GM19240 (cell line): Measurements from ENCODE around the gene AP4B1.

Experiments used
- DNase-seq: peaks from one replicate; pipeline ENCODE4 v3.0.0; 2011; ENCODE audit warnings: low spot score; ENCODE audit not compliant: insufficient read length

Gene AP4B1

DNA sequence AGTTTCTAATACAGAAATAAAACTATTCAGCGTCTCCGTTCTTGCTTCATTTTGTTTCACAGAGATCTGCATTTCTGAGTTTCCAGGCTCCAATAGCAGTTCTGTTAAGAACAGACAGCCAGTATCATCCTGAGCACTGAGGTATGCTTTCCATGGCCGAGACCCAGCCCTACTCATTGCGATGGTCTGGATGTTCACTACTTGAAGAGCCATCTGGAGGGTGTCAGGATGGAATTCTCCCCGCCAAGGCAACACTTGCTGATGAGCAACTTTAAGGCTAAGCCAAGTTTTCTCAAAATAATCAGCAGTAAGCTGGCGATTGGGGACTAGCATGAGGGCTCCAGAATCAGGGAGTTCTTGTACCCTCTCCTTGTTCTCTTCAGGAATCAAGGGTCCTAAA is 9.5 kb downstream of the AP4B1 start:
- no peak for DNase-seq

DNA sequence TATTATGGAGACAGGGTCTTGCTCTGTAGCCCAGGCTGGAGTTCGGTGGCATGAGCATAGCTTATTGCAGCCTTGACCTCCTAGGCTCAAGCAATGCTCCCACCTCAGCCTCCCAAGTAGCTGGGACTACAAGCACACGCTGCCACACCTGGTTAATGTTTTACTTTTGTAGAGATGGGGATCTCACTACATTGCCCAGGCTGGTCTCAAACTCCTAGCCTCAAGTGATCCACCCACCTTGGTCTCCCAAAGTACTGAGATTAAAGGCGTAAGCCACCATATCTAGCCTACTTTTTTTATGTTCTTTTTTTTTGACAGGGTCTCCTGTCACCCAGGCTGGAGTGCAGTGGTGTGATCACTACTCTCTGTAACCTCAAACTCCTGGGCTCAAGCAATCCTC is 11.3 kb downstream of the AP4B1 start:
- no peak for DNase-seq

- DNase-seq = no peak
Measured at GRCh38 chr1:113891631-113892220, 12.9 kb downstream of the AP4B1 start.

DNA sequence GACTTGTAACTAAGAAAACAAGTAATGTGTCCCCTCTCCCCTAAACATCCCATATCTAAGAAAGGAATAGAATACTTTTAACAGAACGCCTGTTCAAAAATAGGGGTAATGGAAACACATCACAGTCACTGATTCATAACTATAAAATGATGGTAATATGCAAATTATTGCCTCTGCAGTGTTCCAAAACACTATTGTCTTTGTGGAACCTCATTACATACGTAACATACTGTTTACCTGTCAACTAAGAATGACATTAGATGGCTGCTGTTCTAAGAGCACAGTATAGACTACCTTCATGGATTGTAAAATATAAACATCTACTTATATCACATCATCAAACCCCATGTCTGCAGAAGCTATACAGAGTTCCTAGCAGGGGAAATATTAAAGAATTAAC is 13.8 kb downstream of the AP4B1 start:
- no peak for DNase-seq

DNA sequence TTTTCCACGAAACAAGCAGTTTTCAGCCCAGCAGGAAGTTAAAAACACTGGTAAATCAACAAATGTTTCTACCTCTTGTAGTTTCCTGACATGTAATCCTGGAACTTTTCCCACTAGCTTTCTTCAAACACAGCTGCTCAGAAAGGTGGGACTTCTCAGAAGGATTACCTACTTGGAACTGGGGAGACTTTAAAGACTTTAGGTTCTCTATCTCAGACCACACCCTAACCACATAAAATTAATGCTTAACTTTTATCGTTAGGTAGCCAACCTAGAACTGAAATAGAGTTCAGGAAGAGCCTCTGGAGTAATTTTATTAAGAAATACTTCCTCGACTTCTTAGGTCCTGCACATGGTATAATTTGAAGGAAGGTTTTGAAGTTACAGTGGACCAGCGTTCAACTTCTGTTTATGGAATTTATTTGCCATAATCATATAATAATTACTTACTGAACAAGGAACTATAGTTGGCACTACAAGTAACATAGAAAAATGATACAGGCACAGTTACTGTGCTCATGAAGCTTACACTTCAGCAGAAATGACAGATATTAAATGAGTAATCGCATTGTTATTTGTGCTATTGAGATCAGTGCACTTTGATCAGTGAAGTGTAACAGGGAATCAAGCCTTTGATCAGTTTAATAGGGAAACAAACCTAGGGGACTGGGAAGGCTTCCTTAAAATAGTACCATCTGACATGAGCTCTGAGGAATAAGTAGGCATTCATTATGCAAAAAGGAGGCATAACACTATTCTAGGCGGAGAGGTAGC is 17.0 kb downstream of the AP4B1 start, which contains the start of gene BCL2L15:
Gene BCL2L15 (minus strand): TSS at position 180 of the 774 bp plus-strand sequence. CDS start 206 bp downstream, outside the sequence.
- DNase-seq = no peak

GRCh38 chr1:113886417-113887401 is 17.9 kb downstream of the AP4B1 start:
- DNase-seq = no peak

DNA sequence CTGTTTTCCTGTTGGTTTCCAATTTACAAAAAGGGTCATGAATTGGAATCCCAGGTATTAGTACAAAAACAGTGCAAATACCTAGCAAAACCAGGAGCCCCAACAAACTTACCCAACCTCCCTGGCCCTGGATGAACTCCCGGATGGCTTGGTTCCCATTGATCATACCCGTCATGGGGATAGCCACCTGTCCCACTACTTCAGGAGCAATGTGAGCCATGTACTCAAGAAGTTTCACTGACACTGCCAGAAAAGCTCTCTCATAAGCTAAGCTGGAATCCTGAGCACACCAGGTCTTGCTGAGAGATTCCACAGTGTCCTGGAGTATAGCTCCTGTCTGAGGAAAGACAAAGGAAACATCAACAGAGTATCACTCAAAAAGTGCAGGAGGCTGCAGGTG is 22.9 kb downstream of the AP4B1 start:
- DNase-seq = no peak

- no peak for DNase-seq
Measured at GRCh38 chr1:113879739-113880038, 24.9 kb downstream of the AP4B1 start.

DNA sequence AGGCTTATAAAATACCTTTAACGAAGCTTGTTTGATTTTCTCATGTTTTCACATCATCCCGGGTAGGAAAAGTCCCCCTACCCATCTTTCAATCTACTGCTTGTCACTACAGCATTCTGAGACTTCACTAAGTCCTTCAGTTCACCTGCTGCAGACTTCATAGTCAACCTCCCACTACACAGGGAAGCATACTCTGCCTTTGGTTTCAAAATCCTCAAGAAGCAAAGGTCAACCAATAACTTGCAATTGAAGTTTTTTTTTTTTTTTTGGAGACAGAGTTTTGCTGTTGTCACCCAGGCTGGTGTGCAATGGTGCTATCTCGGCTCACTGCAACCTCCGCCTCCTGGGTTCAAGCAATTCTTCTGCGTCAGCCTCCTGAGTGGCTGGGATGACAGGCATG is 28.4 kb downstream of the AP4B1 start:
- DNase-seq = no peak

DNA sequence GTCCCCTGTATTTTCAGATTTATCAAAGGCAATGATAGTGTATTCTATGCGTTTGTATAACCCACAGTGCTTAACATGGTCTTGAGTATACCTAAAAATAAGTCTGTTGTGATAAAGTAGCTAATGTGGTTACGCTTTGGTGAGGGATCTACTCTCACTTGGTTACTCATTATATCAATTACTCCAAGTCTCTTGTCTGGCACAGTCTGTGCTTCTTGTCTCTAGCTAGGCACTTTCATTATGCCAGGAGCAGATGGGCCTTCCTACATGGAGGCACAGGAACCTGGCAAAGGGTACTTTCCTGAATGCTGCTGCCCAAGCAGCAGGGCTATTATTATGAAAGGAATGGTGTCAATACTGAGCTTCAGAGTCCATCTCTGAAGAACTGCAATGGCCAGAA is 28.9 kb downstream of the AP4B1 start:
- DNase-seq = no peak

- DNase-seq = no peak
Measured at GRCh38 chr1:113874012-113874879, 30.4 kb downstream of the AP4B1 start.

DNA sequence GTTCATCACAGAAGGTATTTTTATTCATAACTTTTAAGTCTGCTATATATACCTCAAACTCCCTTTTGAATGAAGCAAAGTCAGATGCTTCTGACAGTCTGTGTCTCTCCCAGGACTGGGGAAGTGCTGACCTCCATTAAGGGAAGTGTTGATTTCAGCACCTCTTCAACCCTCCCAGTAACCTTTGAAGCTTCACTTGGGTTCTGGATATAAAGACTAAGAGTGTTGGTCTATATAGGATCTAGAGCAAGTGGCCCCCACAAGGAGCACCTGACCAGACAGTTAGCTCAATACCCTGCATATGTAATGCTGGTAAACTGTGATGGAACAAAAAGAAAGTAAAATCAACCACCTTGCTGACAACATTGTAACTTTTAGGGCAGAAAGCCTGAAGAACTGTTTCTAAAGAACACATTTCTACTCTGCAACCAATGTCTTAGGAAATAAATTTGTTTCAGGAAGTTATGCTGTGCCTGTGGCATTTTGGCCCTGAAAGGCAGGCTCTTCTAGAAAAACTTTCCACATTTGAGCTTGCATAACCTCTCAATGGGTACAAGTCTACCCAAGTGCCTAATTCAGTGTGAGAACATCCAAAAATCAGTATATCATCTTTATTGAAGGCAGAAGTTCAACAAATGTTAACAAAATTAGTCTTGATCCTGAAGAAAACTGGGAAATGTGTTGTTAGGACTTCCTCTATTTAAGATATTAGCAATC is 32.2 kb downstream of the AP4B1 start:
- no peak for DNase-seq

- DNase-seq = no peak
Measured at GRCh38 chr1:113871597-113872113, 32.9 kb downstream of the AP4B1 start, which contains the start of gene PTPN22. TSS of gene PTPN22 (minus strand) at chr1:113871712.

- no peak for DNase-seq
Measured at GRCh38 chr1:113870778-113871177, 33.8 kb downstream of the AP4B1 start.

DNA sequence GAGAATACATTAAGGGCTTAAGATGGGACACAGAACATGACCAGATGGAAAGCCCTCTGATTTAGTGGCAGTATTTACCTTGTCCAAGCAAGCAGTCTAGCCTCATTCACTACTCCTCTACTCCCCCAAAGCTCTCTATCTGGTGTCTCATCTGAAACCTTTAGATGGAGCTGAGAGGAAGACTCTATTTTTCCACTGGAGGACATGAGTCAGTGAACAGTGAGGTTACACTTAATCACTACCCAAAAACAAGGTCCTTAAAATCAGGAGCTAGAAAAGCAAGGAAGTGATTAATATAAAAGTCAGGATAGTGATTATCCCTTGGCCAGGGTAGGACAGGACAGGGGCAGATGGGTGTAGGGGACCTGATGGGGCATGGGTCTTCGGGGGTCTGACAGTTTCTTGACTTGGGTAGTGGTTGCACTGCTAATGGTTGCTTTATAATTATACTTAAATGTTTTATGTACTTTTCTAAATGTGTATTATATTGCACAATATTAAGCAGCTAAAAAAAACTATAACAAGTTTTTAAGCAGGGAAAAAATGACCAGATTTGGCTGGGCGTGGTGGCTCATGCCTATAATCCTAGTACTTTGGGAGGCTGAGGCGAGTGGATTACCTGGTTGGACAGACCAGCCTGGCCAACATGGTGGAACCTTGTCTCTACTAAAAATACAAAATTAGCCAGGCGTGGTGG is 36.1 kb downstream of the AP4B1 start:
- DNase-seq = no peak

- no peak for DNase-seq
Measured at GRCh38 chr1:113861641-113862040, 43.0 kb downstream of the AP4B1 start.

- no peak for DNase-seq
Measured at GRCh38 chr1:113860891-113861290, 43.7 kb downstream of the AP4B1 start.

- DNase-seq = no peak
Measured at GRCh38 chr1:113859478-113860175, 45.0 kb downstream of the AP4B1 start.

GRCh38 chr1:113858982-113859381 is 45.6 kb downstream of the AP4B1 start:
- no peak for DNase-seq
